ENCODE data around the gene NMNAT3.
A peak's percentile ranks its signal among the peaks of the same experiment; 100 is the strongest.

The NMNAT3 gene

DNA sequence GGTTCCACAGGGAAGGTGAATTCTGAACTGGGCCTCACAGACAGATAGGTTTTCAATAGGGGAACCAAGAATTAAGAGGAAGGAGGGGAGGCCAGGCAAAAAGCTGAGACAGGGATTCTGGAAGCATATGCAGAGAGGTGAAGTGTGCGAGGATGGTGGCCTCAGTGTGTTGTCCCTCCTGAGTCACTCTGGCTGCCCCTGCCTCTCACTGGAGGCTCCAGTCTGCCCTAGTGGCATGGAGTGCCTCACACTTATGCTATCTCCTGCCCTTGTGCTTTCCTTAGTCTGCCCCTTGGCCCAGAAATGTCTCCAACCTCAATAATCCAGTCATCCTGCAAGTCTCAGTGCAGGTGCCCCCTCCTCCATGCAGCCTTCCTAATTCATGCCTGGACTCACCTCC lies 106.1 kb downstream of the NMNAT3 start:
- Histone ChIP-seq H3K79me2 (ENCODE audit: insufficient read depth, low read length) (no peaks in the 10 kb centered on the region), H3K4me1 (ENCODE audit: insufficient read depth, low read length) (no peaks in the 10 kb centered on the region), H3K9me3 (ENCODE audit: insufficient read depth, low read length, severe bottlenecking) (no peaks in the 10 kb centered on the region), H3K27me3 (ENCODE audit: insufficient read depth, low read length, poor library complexity) (no peaks in the 10 kb centered on the region), H3K4me2 (ENCODE audit: insufficient read depth, low read length) (no peak overlapping the region), H3K9ac (ENCODE audit: low read depth, low read length) (no peak overlapping the region), H3K4me3 (ENCODE audit: low read depth in 1 of 2, low read length in 2 of 2) (no peak overlapping the region), H2AFZ (ENCODE audit: low read depth, low read length) (no peak overlapping the region), H3K27ac (ENCODE audit: low read length) (no peak overlapping the region), H4K20me1 (ENCODE audit: insufficient read depth, low read length) (no peaks in the 10 kb centered on the region), H3K36me3 (ENCODE audit: insufficient read depth, low read length) (no peaks in the 10 kb centered on the region)
- DNase-seq = no peak
- ATAC-seq (ENCODE audit: insufficient read depth, low read depth) = no peak
- no peak for TF ChIP-seq EZH2 (IDR thresholded peaks at IDR 0.05; ENCODE audit: borderline replicate concordance, low read depth, low read length, severe bottlenecking)
- TF ChIP-seq, protein P1, sequence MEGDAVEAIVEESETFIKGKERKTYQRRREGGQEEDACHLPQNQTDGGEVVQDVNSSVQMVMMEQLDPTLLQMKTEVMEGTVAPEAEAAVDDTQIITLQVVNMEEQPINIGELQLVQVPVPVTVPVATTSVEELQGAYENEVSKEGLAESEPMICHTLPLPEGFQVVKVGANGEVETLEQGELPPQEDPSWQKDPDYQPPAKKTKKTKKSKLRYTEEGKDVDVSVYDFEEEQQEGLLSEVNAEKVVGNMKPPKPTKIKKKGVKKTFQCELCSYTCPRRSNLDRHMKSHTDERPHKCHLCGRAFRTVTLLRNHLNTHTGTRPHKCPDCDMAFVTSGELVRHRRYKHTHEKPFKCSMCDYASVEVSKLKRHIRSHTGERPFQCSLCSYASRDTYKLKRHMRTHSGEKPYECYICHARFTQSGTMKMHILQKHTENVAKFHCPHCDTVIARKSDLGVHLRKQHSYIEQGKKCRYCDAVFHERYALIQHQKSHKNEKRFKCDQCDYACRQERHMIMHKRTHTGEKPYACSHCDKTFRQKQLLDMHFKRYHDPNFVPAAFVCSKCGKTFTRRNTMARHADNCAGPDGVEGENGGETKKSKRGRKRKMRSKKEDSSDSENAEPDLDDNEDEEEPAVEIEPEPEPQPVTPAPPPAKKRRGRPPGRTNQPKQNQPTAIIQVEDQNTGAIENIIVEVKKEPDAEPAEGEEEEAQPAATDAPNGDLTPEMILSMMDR (IDR thresholded peaks at IDR 0.05; ENCODE audit: borderline replicate concordance, extremely low read depth, low read length, poor library complexity, severe bottlenecking) = no peak

DNA sequence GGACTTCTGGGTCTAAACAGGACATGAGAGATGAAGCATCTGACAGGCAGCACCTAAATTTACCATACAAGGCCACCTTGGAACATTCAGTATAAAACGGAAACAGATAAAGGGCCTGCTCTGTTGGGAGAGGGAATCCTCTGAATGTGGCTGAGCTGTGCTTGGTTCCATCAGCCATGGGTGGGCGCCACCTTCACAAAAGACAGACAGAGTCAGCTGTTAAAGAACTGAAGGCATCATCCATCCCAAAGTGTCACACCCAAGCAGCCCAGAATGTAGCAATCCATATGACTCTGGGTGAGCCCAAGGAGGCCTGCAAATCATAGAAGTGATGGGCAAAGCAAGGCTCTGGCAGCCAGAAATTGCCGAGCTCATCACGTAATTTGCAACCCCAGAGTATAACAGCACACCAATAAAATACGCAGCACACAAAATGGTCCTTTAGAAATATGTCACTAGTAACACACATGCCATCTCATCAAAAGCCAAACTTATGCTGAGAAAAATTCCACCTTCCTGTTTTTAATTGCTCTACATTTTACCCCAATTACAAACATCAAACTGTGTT lies 113.4 kb downstream of the NMNAT3 start:
- no peak overlapping the region for H3K4me3 ChIP-seq (ENCODE audit: low read depth in 1 of 2, low read length in 2 of 2)
- no peak overlapping the region for H3K9ac ChIP-seq (ENCODE audit: low read depth, low read length)
- H3K36me3 ChIP-seq (ENCODE audit: insufficient read depth, low read length) = no peaks in the 10 kb centered on the region
- H3K4me1 ChIP-seq (ENCODE audit: insufficient read depth, low read length) = no peaks in the 10 kb centered on the region
- H3K9me3 ChIP-seq (ENCODE audit: insufficient read depth, low read length, severe bottlenecking) = no peaks in the 10 kb centered on the region
- TF ChIP-seq, protein P1 (IDR thresholded peaks at IDR 0.05; ENCODE audit: borderline replicate concordance, extremely low read depth, low read length, poor library complexity, severe bottlenecking) = peak; percentile 29
- no peak for TF ChIP-seq EZH2 (IDR thresholded peaks at IDR 0.05; ENCODE audit: borderline replicate concordance, low read depth, low read length, severe bottlenecking)
- no peaks in the 10 kb centered on the region for H3K79me2 ChIP-seq (ENCODE audit: insufficient read depth, low read length)
- no peak overlapping the region for H3K27ac ChIP-seq (ENCODE audit: low read length)
- H3K4me2 ChIP-seq (ENCODE audit: insufficient read depth, low read length) = no peak overlapping the region
- ATAC-seq (ENCODE audit: insufficient read depth, low read depth) (no peak), DNase-seq (no peak)
- no peaks in the 10 kb centered on the region for H3K27me3 ChIP-seq (ENCODE audit: insufficient read depth, low read length, poor library complexity)
- no peak overlapping the region for H2AFZ ChIP-seq (ENCODE audit: low read depth, low read length)
- no peaks in the 10 kb centered on the region for H4K20me1 ChIP-seq (ENCODE audit: insufficient read depth, low read length)

- Histone ChIP-seq H3K27me3 (ENCODE audit: insufficient read depth, low read length, poor library complexity) (no peaks in the 10 kb centered on the region), H3K36me3 (ENCODE audit: insufficient read depth, low read length) (no peaks in the 10 kb centered on the region), H3K27ac (ENCODE audit: low read length) (no peak overlapping the region), H3K9me3 (ENCODE audit: insufficient read depth, low read length, severe bottlenecking) (no peaks in the 10 kb centered on the region), H2AFZ (ENCODE audit: low read depth, low read length) (no peak overlapping the region), H3K4me2 (ENCODE audit: insufficient read depth, low read length) (no peak overlapping the region), H3K4me1 (ENCODE audit: insufficient read depth, low read length) (no peaks in the 10 kb centered on the region), H3K79me2 (ENCODE audit: insufficient read depth, low read length) (no peaks in the 10 kb centered on the region), H3K9ac (ENCODE audit: low read depth, low read length) (no peak overlapping the region), H4K20me1 (ENCODE audit: insufficient read depth, low read length) (no peaks in the 10 kb centered on the region), H3K4me3 (ENCODE audit: low read depth in 1 of 2, low read length in 2 of 2) (no peak overlapping the region)
- no peak for TF ChIP-seq EZH2 (IDR thresholded peaks at IDR 0.05; ENCODE audit: borderline replicate concordance, low read depth, low read length, severe bottlenecking)
- TF ChIP-seq, protein P1 (IDR thresholded peaks at IDR 0.05; ENCODE audit: borderline replicate concordance, extremely low read depth, low read length, poor library complexity, severe bottlenecking) = peak; percentile 45
- DNase-seq (no peak), ATAC-seq (ENCODE audit: insufficient read depth, low read depth) (no peak)
Measured at GRCh38 chr3:139561959-139562676, 115.7 kb downstream of the NMNAT3 start.

Measured in DND-41 (cell line).